Progenitor cell of endocrine pancreas (in vitro differentiated cells): ENCODE data around the gene COPG1. TPM values are rescaled to one million over a fixed set of nuclear protein-coding genes. Genes with fewer than 3 reads are reported as not detected.
A peak's percentile ranks its signal among the peaks of the same experiment; 100 is the strongest.

Experiments used
- DNase-seq: peaks from one replicate; pipeline ENCODE4 v3.0.0; 2021; ENCODE audit warnings: low spot score; ENCODE audit not compliant: unreplicated experiment
- H3K27ac Mint-ChIP-seq: 2 replicates; pipeline ENCODE4 v1.8.0; 2021; ENCODE audit warnings: mild to moderate bottlenecking, moderate library complexity, mixed read lengths
- H3K27me3 Mint-ChIP-seq: 2 replicates; pipeline ENCODE4 v1.8.0; 2021; ENCODE audit warnings: mixed read lengths
- H3K36me3 Mint-ChIP-seq: 2 replicates; pipeline ENCODE4 v1.8.0; 2022; ENCODE audit warnings: mixed read lengths; ENCODE audit not compliant: insufficient read depth
- H3K4me1 Mint-ChIP-seq: 2 replicates; pipeline ENCODE4 v1.8.0; 2021; ENCODE audit warnings: low read depth, mixed read lengths
- H3K4me3 Mint-ChIP-seq: 2 replicates; pipeline ENCODE4 v1.8.0; 2021; ENCODE audit warnings: low read depth, mild to moderate bottlenecking, moderate library complexity, mixed read lengths
- H3K9me3 Mint-ChIP-seq: 2 replicates; pipeline ENCODE4 v1.8.0; 2021; ENCODE audit warnings: low read depth, mixed read lengths
- CTCF ChIP-seq: fragments of 200-600 bp; sonication (generic); IDR thresholded peaks from one replicate; pipeline ENCODE4 v1.5.0; 2021; ENCODE audit warnings: antibody characterized with exemption, mild to moderate bottlenecking; ENCODE audit not compliant: unreplicated experiment
- total RNA-seq: library from RNA; stranded (reverse); gene quantifications from 2 replicates; pipeline ENCODE4 v1.2.1, GENCODE V29; 2021

COPG1 gene
- total RNA-seq, 1 donor from 2014 or later = 141 TPM

GRCh38 chr3:129305592-129306091 is 56.2 kb downstream of the COPG1 start:
- Mint-ChIP-seq H3K36me3 (peaks cover 11% of the 10 kb centered on the region), H3K27me3 (no peaks in the 10 kb centered on the region), H3K4me1 (peaks cover 12% of the 10 kb centered on the region), H3K27ac (peak overlapping the region; percentile 75), H3K4me3 (peak overlapping the region; percentile 64), H3K9me3 (no peaks in the 10 kb centered on the region)
- peak; percentile 62 for DNase-seq
- no peak for TF ChIP-seq CTCF

- peaks cover 14% of the 10 kb centered on the region for H3K4me1 Mint-ChIP-seq
- H3K4me3 Mint-ChIP-seq = no peak overlapping the region
- TF ChIP-seq CTCF = no peak
- DNase-seq = no peak
- H3K9me3 Mint-ChIP-seq = no peaks in the 10 kb centered on the region
- peaks cover 6% of the 10 kb centered on the region for H3K36me3 Mint-ChIP-seq
- no peak overlapping the region for H3K27ac Mint-ChIP-seq
- H3K27me3 Mint-ChIP-seq = no peaks in the 10 kb centered on the region
These were observed 59.2 kb downstream of the COPG1 start for GRCh38 chr3:129308636-129309035.

GRCh38 chr3:129310111-129311011 is 61.0 kb downstream of the COPG1 start:
- H3K27me3 Mint-ChIP-seq = no peaks in the 10 kb centered on the region
- no peak for DNase-seq
- peaks cover 12% of the 10 kb centered on the region for H3K4me1 Mint-ChIP-seq
- H3K4me3 Mint-ChIP-seq = no peak overlapping the region
- H3K36me3 Mint-ChIP-seq = peaks cover under 1% of the 10 kb centered on the region
- H3K9me3 Mint-ChIP-seq = no peaks in the 10 kb centered on the region
- no peak for TF ChIP-seq CTCF
- H3K27ac Mint-ChIP-seq = no peak overlapping the region

GRCh38 chr3:129311054-129311902 is 61.9 kb downstream of the COPG1 start:
- Mint-ChIP-seq H3K27ac (no peak overlapping the region), H3K4me1 (peaks cover 6% of the 10 kb centered on the region)

More at GRCh38 chr3:129311054-129311902, 61.9 kb downstream of the COPG1 start:
- no peak overlapping the region for H3K4me3 Mint-ChIP-seq
- H3K36me3 Mint-ChIP-seq = no peaks in the 10 kb centered on the region
- no peaks in the 10 kb centered on the region for H3K27me3 Mint-ChIP-seq
- no peak for DNase-seq
- no peaks in the 10 kb centered on the region for H3K9me3 Mint-ChIP-seq
- no peak for TF ChIP-seq CTCF
